B cell (primary cell): Measurements from ENCODE around the gene EXD3. TPM values are rescaled to one million over a fixed set of nuclear protein-coding genes. Genes with fewer than 3 reads are reported as not detected.

ENCODE experiments used
- ATAC-seq: fragments of 200-7000 bp; cut with Tn5 transposase; one replicate; pipeline ENCODE4 v1.10.0; 2021; ENCODE audit warnings: low read depth, mild to moderate bottlenecking, moderate number of reproducible peaks, moderate library complexity
- CTCF ChIA-PET: fragments of 350-600 bp; sonication (Branson Sonifier 250); formaldehyde crosslinking; loops from one replicate; lab custom pipeline; 2021; ENCODE audit warnings: antibody characterized with exemption, inconsistent platforms; lab: Charles Lee
- POLR2A ChIA-PET: fragments of 350-600 bp; sonication (Branson Sonifier 250); formaldehyde crosslinking; loops from one replicate; lab custom pipeline; 2021; ENCODE audit warnings: antibody characterized with exemption; lab: Charles Lee
- DNase-seq: peaks from one replicate; pipeline ENCODE4 v3.0.0; 2013
- H2AFZ ChIP-seq: 2 replicates; pipeline ENCODE4 v1.6.1; 2012; ENCODE audit warnings: mild to moderate bottlenecking, low read depth, low read length; ENCODE audit not compliant: insufficient read depth, poor library complexity, severe bottlenecking
- H3K27ac ChIP-seq, 2 donors: 1 replicate in 1 of 2; 2 replicates in 1 of 2; pipeline ENCODE4 v1.5.1; 2012 to 2013; ENCODE audit warnings: low read length in 2 of 2, mild to moderate bottlenecking in 2 of 2, moderate library complexity in 1 of 2
- H3K27me3 ChIP-seq, 4 experiments: fragments of 200-600 bp in 1 of 4; sonication (generic) in 1 of 4; replicated peaks in 1 of 4; 1 replicate in 2 of 4; 2 replicates in 2 of 4; pipeline versions ENCODE4 v1.6.1 to v1.7.0; 2013 to 2016; ENCODE audit warnings: low read length in 3 of 4, mild to moderate bottlenecking in 2 of 4, mixed read lengths in 1 of 4, moderate library complexity in 1 of 4; ENCODE audit not compliant: insufficient read depth in 4 of 4, control insufficient read depth in 3 of 4; ENCODE audit errors: control extremely low read depth in 1 of 4
- H3K36me3 ChIP-seq, 2 experiments: replicated peaks in 1 of 2; 1 replicate in 1 of 2; 2 replicates in 1 of 2; pipeline versions ENCODE4 v1.6.1 to v1.7.1; 2013; ENCODE audit warnings: low read length in 1 of 2; ENCODE audit not compliant: insufficient read depth in 2 of 2, control insufficient read depth in 1 of 2; ENCODE audit errors: control extremely low read depth in 1 of 2, extremely low read depth in 1 of 2
- H3K4me1 ChIP-seq, 2 donors: fragments of 200-600 bp in 1 of 2; sonication (generic) in 1 of 2; 1 replicate in 1 of 2; 2 replicates in 1 of 2; pipeline versions ENCODE4 v1.5.1 to v1.6.1; 2013 to 2017; ENCODE audit warnings: low read length in 2 of 2; ENCODE audit not compliant: control insufficient read depth in 2 of 2, insufficient read depth in 2 of 2
- H3K4me2 ChIP-seq: replicated peaks from 2 replicates; pipeline ENCODE3; 2012; ENCODE audit warnings: mild to moderate bottlenecking, low read depth, low read length; ENCODE audit not compliant: poor library complexity, severe bottlenecking
- H3K4me3 ChIP-seq, 5 experiments: fragments of 200-600 bp in 1 of 5; sonication (generic) in 1 of 5; 1 replicate in 3 of 5; 2 replicates in 2 of 5; pipeline versions ENCODE4 v1.5.1 to v1.7.0; 2011 to 2016; ENCODE audit warnings: low read length in 4 of 5, mild to moderate bottlenecking in 4 of 5, low read depth in 2 of 5, control low read depth in 1 of 5, moderate library complexity in 1 of 5; ENCODE audit not compliant: insufficient read depth in 1 of 5; ENCODE audit errors: control extremely low read depth in 1 of 5, extremely low read depth in 1 of 5
- H3K79me2 ChIP-seq: fragments of 200-600 bp; sonication (generic); one replicate; pipeline ENCODE4 v1.6.0; 2016; ENCODE audit warnings: low read length; ENCODE audit not compliant: control insufficient read depth, insufficient read depth
- H3K9ac ChIP-seq: fragments of 200-600 bp; sonication (generic); 2 replicates; pipeline ENCODE4 v1.6.1; 2017; ENCODE audit warnings: mild to moderate bottlenecking, low read length, moderate library complexity
- H3K9me3 ChIP-seq, 3 donors: one replicate each; pipeline versions ENCODE4 v1.6.1 to v1.7.1; 2013; ENCODE audit warnings: low read length in 2 of 3; ENCODE audit not compliant: control insufficient read depth in 2 of 3, insufficient read depth in 1 of 3; ENCODE audit errors: control extremely low read depth in 1 of 3
- H4K20me1 ChIP-seq: 2 replicates; pipeline ENCODE4 v1.6.0; 2012; ENCODE audit warnings: mild to moderate bottlenecking, low read length; ENCODE audit not compliant: insufficient read depth, control insufficient read depth, poor library complexity, severe bottlenecking
- H3K27ac Mint-ChIP-seq: one replicate; pipeline ENCODE4 v1.8.0; 2021; ENCODE audit warnings: mixed read lengths
- H3K27me3 Mint-ChIP-seq: one replicate; pipeline ENCODE4 v1.8.0; 2021; ENCODE audit warnings: mixed read lengths
- H3K4me1 Mint-ChIP-seq: one replicate; pipeline ENCODE4 v1.8.0; 2021; ENCODE audit warnings: mixed read lengths
- H3K4me3 Mint-ChIP-seq: one replicate; pipeline ENCODE4 v1.8.0; 2021; ENCODE audit warnings: mixed read lengths
- H3K9me3 Mint-ChIP-seq: one replicate; pipeline ENCODE4 v1.8.0; 2022; ENCODE audit warnings: mixed read lengths; ENCODE audit not compliant: insufficient read depth
- CTCF ChIP-seq: fragments of 200-600 bp; IDR thresholded peaks from one replicate; pipeline ENCODE4 v1.8.0; 2022; ENCODE audit warnings: antibody characterized with exemption, mild to moderate bottlenecking
- EZH2 ChIP-seq: IDR thresholded peaks from 2 replicates; pipeline ENCODE4 v1.6.1; 2012; ENCODE audit warnings: borderline replicate concordance, low read depth, mild to moderate bottlenecking, moderate library complexity, low read length; ENCODE audit not compliant: insufficient read depth, poor library complexity, severe bottlenecking
- WGBS: methylation state at CpG from one replicate; pipeline ENCODE4 v1.1.5; 2013; ENCODE audit warnings: missing lambda C conversion rate; ENCODE audit not compliant: insufficient coverage; 5-methylcytosine and 5-hydroxymethylcytosine counted together
- intact Hi-C: fragments of 100-400 bp; cut with micrococcal nuclease; formaldehyde crosslinking; loops from one replicate; pipeline ENCODE4 v1.10.0; 2022
- polyA plus RNA-seq: library from polyadenylated mRNA; depleted of rRNA; stranded (reverse); fragments of >200 nt; gene quantifications from 2 replicates; pipeline ENCODE4 v1.2.3, GENCODE V29; 2012
- total RNA-seq, 2 donors: library from RNA; stranded (reverse); fragments of 120-200 nt in 1 of 2; gene quantifications; 1 replicate in 1 of 2; 2 replicates in 1 of 2; pipeline versions ENCODE4 v1.2.3 to v1.2.4, GENCODE V29; 2013 to 2022

EXD3 gene
- total and polyA plus RNA-seq, 2 donors (not counting 1 experiment from before 2014, with no cell fraction given) = 22.5 to 23.7 TPM

GRCh38 chr9:137311171-137311985 is 111.6 kb downstream of the EXD3 start:
- Histone ChIP-seq H3K9me3 (peaks cover 0 to 5% (median 0%) of the 10 kb centered on the region in 3 donors), H3K4me1 (peaks cover 12 to 18% of the 10 kb centered on the region in 2 donors), H3K4me2 (no peak overlapping the region), H2AFZ (no peak overlapping the region), H3K27ac (no peak overlapping the region), H4K20me1 (no peaks in the 10 kb centered on the region), H3K79me2 (no peaks in the 10 kb centered on the region), H3K9ac (no peak overlapping the region), H3K4me3 (no peak overlapping the region), H3K27me3 (peaks cover 0 to 15% (median 2%) of the 10 kb centered on the region in 4 experiments), H3K36me3 (no peaks in the 10 kb centered on the region)
- Mint-ChIP-seq H3K27me3 (no peaks in the 10 kb centered on the region), H3K27ac (no peak overlapping the region), H3K4me1 (peaks cover 5% of the 10 kb centered on the region), H3K9me3 (no peaks in the 10 kb centered on the region), H3K4me3 (no peak overlapping the region)
- ChIA-PET CTCF (no interaction called here), POLR2A (no interaction called here)
- TF ChIP-seq EZH2 = no peak
- no peak for TF ChIP-seq CTCF
- ATAC-seq (no peak), DNase-seq (peak; percentile 4)
- WGBS = 83% methylated on average over 23 of the region's 27 CpGs
- intact Hi-C loops = no loop called here
